Kidney (tissue), 14 donors: Measurements from ENCODE around the gene OTUD3. TPM values are rescaled to one million over a fixed set of nuclear protein-coding genes. Genes with fewer than 3 reads are reported as not detected.
"Not testable (repeated sequence)": the region's sequence is repeated elsewhere in the genome, so short reads cannot be mapped to it uniquely, and the experiment has no call there.

Experiments
- DNase-seq, 5 donors: peaks; one replicate each; pipeline ENCODE4 v3.0.0-alpha.2; 2013 to 2020
- FAIRE-seq: peaks from 2 replicates; lab custom pipeline; 2012; peaks lifted over from hg19 to GRCh38; lab: Jason Lieb, UNC
- H3K27ac ChIP-seq, 2 donors: one replicate each; pipeline ENCODE4 v1.7.0; 2013; ENCODE audit warnings: low read depth in 2 of 2, low read length in 2 of 2, inconsistent platforms in 1 of 2
- H3K27me3 ChIP-seq: one replicate; pipeline ENCODE4 v1.7.1; 2013; ENCODE audit warnings: low read length, inconsistent platforms; ENCODE audit not compliant: control insufficient read depth, insufficient read depth
- H3K36me3 ChIP-seq, 3 donors: one replicate each; pipeline versions ENCODE4 v1.7.0 to v1.7.1; 2013; ENCODE audit warnings: low read length in 3 of 3, control low read depth in 1 of 3, inconsistent platforms in 1 of 3; ENCODE audit not compliant: insufficient read depth in 3 of 3, control insufficient read depth in 2 of 3
- H3K4me1 ChIP-seq, 3 donors: one replicate each; pipeline versions ENCODE4 v1.7.0 to v1.7.1; 2013; ENCODE audit warnings: low read length in 3 of 3, inconsistent platforms in 1 of 3, low read depth in 1 of 3; ENCODE audit not compliant: control insufficient read depth in 2 of 3, insufficient read depth in 2 of 3
- H3K4me3 ChIP-seq, 3 donors: one replicate each; pipeline versions ENCODE4 v1.7.0 to v1.8.1; 2013; ENCODE audit warnings: low read length in 3 of 3, control low read depth in 1 of 3, inconsistent platforms in 1 of 3
- H3K9ac ChIP-seq, 3 donors: one replicate each; pipeline versions ENCODE4 v1.7.0 to v1.7.1; 2013; ENCODE audit warnings: low read length in 3 of 3, control low read depth in 1 of 3, inconsistent platforms in 1 of 3
- H3K9me3 ChIP-seq, 3 donors: one replicate each; pipeline versions ENCODE4 v1.7.0 to v1.7.1; 2013; ENCODE audit warnings: low read length in 3 of 3, control low read depth in 1 of 3, inconsistent platforms in 1 of 3; ENCODE audit not compliant: control insufficient read depth in 2 of 3, insufficient read depth in 1 of 3
- CTCF ChIP-seq: IDR thresholded peaks from 3 replicates; pipeline ENCODE4 v1.5.1; 2012; ENCODE audit warnings: mild to moderate bottlenecking, moderate library complexity, borderline replicate concordance; ENCODE audit not compliant: insufficient read depth; ENCODE audit errors: extremely low read depth
- intact Hi-C: fragments of 100-400 bp; cut with DNase I; formaldehyde crosslinking; loops from one replicate; pipeline ENCODE4 v1.11.1; 2022
- polyA plus RNA-seq: library from polyadenylated mRNA; stranded (reverse); fragments of 350-450 nt; fragmentation: Illumina TruSeq; extraction: RNeasy Lipid Tissue Mini Kit (QIAGEN cat#74804); gene quantifications from one replicate; pipeline ENCODE4 v1.2.3, GENCODE V29; 2014; ENCODE audit warnings: low read depth, low replicate concordance; ENCODE audit not compliant: insufficient read depth
- total RNA-seq: library from RNA; stranded (reverse); fragmentation: NEBNext Ultra II Directional; extraction: Animal tissue kit (Norgen Biotek cat#: 25700); gene quantifications from one replicate; pipeline ENCODE4 v1.2.1, GENCODE V29; 2021
- donor health status: control.
- donor health status: control.
- donor health status: control.
- donor health status: control.
- donor health status: control.
- donor health status: DM: yes; HTN: yes; CAD: no.
- donor health status: Normal renal cell carcinoma (clear cell type).

Gene OTUD3
- total and polyA plus RNA-seq, 2 donors from 2014 or later: 2.5 to 12.9 TPM

GRCh38 chr1:19925342-19926070 lies 43.3 kb downstream of the OTUD3 start:
- no peaks in the 10 kb centered on the region for H3K36me3 ChIP-seq
- H3K9ac ChIP-seq: no peak overlapping the region
- no peak for FAIRE-seq
- intact Hi-C loops: no loop called here
- DNase-seq: no peak
- H3K27me3 ChIP-seq: no peaks in the 10 kb centered on the region
- no peak for TF ChIP-seq CTCF
- H3K27ac ChIP-seq: no peak overlapping the region
- no peak overlapping the region for H3K4me3 ChIP-seq
- peaks cover 0 to under 1% (median 0%) of the 10 kb centered on the region in 3 donors for H3K9me3 ChIP-seq
- H3K4me1 ChIP-seq: no peaks in the 10 kb centered on the region

- Histone ChIP-seq H3K9ac (no peak overlapping the region), H3K9me3 (peaks cover 0 to 8% (median 0%) of the 10 kb centered on the region in 3 donors), H3K4me3 (no peak overlapping the region), H3K36me3 (no peaks in the 10 kb centered on the region), H3K27ac (no peak overlapping the region), H3K4me1 (no peaks in the 10 kb centered on the region), H3K27me3 (no peaks in the 10 kb centered on the region)
- intact Hi-C loops: no loop called here
- DNase-seq: no peak
- FAIRE-seq: no peak
- no peak for TF ChIP-seq CTCF
These were observed 44.3 kb downstream of the OTUD3 start for GRCh38 chr1:19926296-19927129.

- H3K27me3 ChIP-seq, DNase-seq, H3K36me3 ChIP-seq, H3K27ac ChIP-seq, H3K4me1 ChIP-seq, H3K4me3 ChIP-seq, FAIRE-seq, H3K9ac ChIP-seq, intact Hi-C loops: not testable (repeated sequence)
- H3K9me3 ChIP-seq: peaks cover 0 to 12% (median under 1%) of the 10 kb centered on the region in 3 donors
These were observed 44.9 kb downstream of the OTUD3 start for GRCh38 chr1:19927130-19927421.

GRCh38 chr1:19932866-19933265 lies 50.7 kb downstream of the OTUD3 start:
- Histone ChIP-seq H3K27me3 (no peaks in the 10 kb centered on the region), H3K4me1 (no peaks in the 10 kb centered on the region), H3K27ac (no peak overlapping the region), H3K4me3 (no peak overlapping the region), H3K9ac (no peak overlapping the region), H3K36me3 (no peaks in the 10 kb centered on the region), H3K9me3 (peaks cover 0 to 16% (median 5%) of the 10 kb centered on the region in 3 donors)
- no peak for FAIRE-seq
- intact Hi-C loops: no loop called here
- DNase-seq: no peak
- TF ChIP-seq CTCF: no peak
